A673 (cell line): Measurements from ENCODE around the gene IPO8.
"Not testable (repeated sequence)": the region's sequence is repeated elsewhere in the genome, so short reads cannot be mapped to it uniquely, and the experiment has no call there.

Experiments used
- EZH2 ChIP-seq: fragments of 200-600 bp; sonication (generic); IDR thresholded peaks from 2 replicates; pipeline ENCODE4 v1.6.1; 2017; ENCODE audit warnings: borderline replicate concordance, low read depth, mild to moderate bottlenecking, mixed read lengths, antibody characterized with exemption, low read length; ENCODE audit not compliant: poor library complexity, severe bottlenecking
- TF ChIP-seq, protein P1 (sequence below): fragments of 300-800, 200-600 bp; sonication (generic); conservative IDR thresholded peaks from 2 replicates; pipeline ENCODE4 v1.5.1; 2017; ENCODE audit warnings: low read depth, mild to moderate bottlenecking, antibody characterized with exemption, low read length, moderate library complexity, mixed read lengths

DNA sequence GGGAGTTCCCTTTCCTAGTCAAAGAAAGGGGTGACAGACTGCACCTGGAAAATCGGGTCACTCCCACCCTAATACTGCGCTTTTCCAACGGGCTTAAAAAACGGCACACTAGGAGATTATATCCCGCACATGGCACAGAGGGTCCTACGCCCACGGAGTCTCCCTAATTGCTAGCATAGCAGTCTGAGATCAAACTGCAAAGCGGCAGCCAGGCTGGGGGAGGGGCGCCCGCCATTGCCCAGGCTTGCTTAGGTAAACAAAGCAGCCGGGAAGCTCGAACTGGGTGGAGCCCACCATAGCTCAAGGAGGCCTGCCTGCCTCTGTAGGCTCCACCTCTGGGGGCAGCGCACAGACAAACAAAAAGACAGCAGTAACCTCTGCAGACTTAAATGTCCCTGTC is 107.1 kb downstream of the IPO8 start:
- TF ChIP-seq, protein P1, sequence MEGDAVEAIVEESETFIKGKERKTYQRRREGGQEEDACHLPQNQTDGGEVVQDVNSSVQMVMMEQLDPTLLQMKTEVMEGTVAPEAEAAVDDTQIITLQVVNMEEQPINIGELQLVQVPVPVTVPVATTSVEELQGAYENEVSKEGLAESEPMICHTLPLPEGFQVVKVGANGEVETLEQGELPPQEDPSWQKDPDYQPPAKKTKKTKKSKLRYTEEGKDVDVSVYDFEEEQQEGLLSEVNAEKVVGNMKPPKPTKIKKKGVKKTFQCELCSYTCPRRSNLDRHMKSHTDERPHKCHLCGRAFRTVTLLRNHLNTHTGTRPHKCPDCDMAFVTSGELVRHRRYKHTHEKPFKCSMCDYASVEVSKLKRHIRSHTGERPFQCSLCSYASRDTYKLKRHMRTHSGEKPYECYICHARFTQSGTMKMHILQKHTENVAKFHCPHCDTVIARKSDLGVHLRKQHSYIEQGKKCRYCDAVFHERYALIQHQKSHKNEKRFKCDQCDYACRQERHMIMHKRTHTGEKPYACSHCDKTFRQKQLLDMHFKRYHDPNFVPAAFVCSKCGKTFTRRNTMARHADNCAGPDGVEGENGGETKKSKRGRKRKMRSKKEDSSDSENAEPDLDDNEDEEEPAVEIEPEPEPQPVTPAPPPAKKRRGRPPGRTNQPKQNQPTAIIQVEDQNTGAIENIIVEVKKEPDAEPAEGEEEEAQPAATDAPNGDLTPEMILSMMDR = not testable (repeated sequence)
- TF ChIP-seq EZH2 = not testable (repeated sequence)
